SK-N-SH treated with all-trans-retinoic acid at 6 μM for 48 hours (cell line): ENCODE measurements around the gene ABCA10.

ENCODE experiments used
- ATAC-seq: fragments of 200-7000 bp; cut with Tn5 transposase; 3 replicates; pipeline ENCODE4 v1.9.1; 2020; ENCODE audit warnings: mild to moderate bottlenecking, moderate library complexity
- ARNTL ChIP-seq: fragments of 450-650 bp; formaldehyde crosslinking; IDR thresholded peaks from 2 replicates; pipeline ENCODE4 v1.5.0; 2020; ENCODE audit warnings: low read depth, mild to moderate bottlenecking, moderate library complexity, borderline replicate concordance
- BACH2 ChIP-seq: fragments of 250-450 bp; sonication (Bioruptor Pico); IDR thresholded peaks from 2 replicates; pipeline ENCODE4 v1.9.0; 2021; ENCODE audit warnings: mild to moderate bottlenecking, borderline replicate concordance
- CSDC2 ChIP-seq: fragments of 250-450 bp; sonication (Bioruptor Pico); IDR thresholded peaks from 2 replicates; pipeline ENCODE4 v1.5.0; 2020; ENCODE audit warnings: mild to moderate bottlenecking, moderate library complexity
- ESRRG ChIP-seq: fragments of 250-450 bp; sonication (Bioruptor Pico); IDR thresholded peaks from 2 replicates; pipeline ENCODE4 v1.6.1; 2021; ENCODE audit warnings: mild to moderate bottlenecking
- GLIS3 ChIP-seq: fragments of 250-450 bp; sonication (Bioruptor Pico); IDR thresholded peaks from 2 replicates; pipeline ENCODE4 v1.5.0; 2020; ENCODE audit warnings: mild to moderate bottlenecking, moderate library complexity
- ISL1 ChIP-seq: fragments of 250-450 bp; sonication (Bioruptor Pico); IDR thresholded peaks from 2 replicates; pipeline ENCODE4 v2.1.2; 2022; ENCODE audit warnings: mild to moderate bottlenecking, moderate library complexity
- OSR1 ChIP-seq: fragments of 250-450 bp; sonication (Bioruptor Pico); IDR thresholded peaks from 2 replicates; pipeline ENCODE4 v1.8.0; 2022; ENCODE audit warnings: moderate library complexity, mild to moderate bottlenecking, inconsistent platforms
- PPARA ChIP-seq: fragments of 250-450 bp; sonication (Bioruptor Pico); IDR thresholded peaks from 2 replicates; pipeline ENCODE4 v1.5.0; 2020; ENCODE audit warnings: mild to moderate bottlenecking, borderline replicate concordance
- RARB ChIP-seq: fragments of 250-450 bp; sonication (Bioruptor Pico); IDR thresholded peaks from 2 replicates; pipeline ENCODE4 v1.8.0; 2021; ENCODE audit warnings: mild to moderate bottlenecking, moderate library complexity
- SNAI2 ChIP-seq: fragments of 250-450 bp; sonication (Bioruptor Pico); IDR thresholded peaks from 2 replicates; pipeline ENCODE4 v1.5.0; 2020; ENCODE audit warnings: mild to moderate bottlenecking, moderate library complexity
- TCF4 ChIP-seq: fragments of 250-450 bp; sonication (Bioruptor Pico); IDR thresholded peaks from 2 replicates; pipeline ENCODE4 v1.8.0; 2021; ENCODE audit warnings: mild to moderate bottlenecking, moderate library complexity, borderline replicate concordance
- TOX ChIP-seq: fragments of 250-450 bp; sonication (Bioruptor Pico); IDR thresholded peaks from 2 replicates; pipeline ENCODE4 v1.8.0; 2021; ENCODE audit warnings: mild to moderate bottlenecking, moderate library complexity, borderline replicate concordance
- ZC3H10 ChIP-seq: fragments of 250-450 bp; sonication (Bioruptor Pico); IDR thresholded peaks from 2 replicates; pipeline ENCODE4 v1.5.1; 2021; ENCODE audit warnings: mild to moderate bottlenecking, moderate library complexity
- ZFP3 ChIP-seq: fragments of 250-450 bp; sonication (Bioruptor Pico); IDR thresholded peaks from 2 replicates; pipeline ENCODE4 v1.5.0; 2020; ENCODE audit warnings: mild to moderate bottlenecking, moderate library complexity
- ZFP30 ChIP-seq: fragments of 450-650 bp; formaldehyde crosslinking; IDR thresholded peaks from 2 replicates; pipeline ENCODE4 v1.5.0; 2022; ENCODE audit warnings: mild to moderate bottlenecking, moderate library complexity
- ZNF565 ChIP-seq: fragments of 450-650 bp; formaldehyde crosslinking; conservative IDR thresholded peaks from 2 replicates; pipeline ENCODE4 v1.5.0; 2020; ENCODE audit warnings: low read depth, mild to moderate bottlenecking, moderate library complexity
- ZNF70 ChIP-seq: fragments of 450-650 bp; formaldehyde crosslinking; IDR thresholded peaks from 2 replicates; pipeline ENCODE4 v1.5.0; 2020; ENCODE audit warnings: mild to moderate bottlenecking, moderate library complexity
- ZNF8 ChIP-seq: fragments of 450-650 bp; formaldehyde crosslinking; IDR thresholded peaks from 2 replicates; pipeline ENCODE4 v1.5.0; 2020; ENCODE audit warnings: mild to moderate bottlenecking, moderate library complexity
- TF ChIP-seq, protein P1 (sequence below): fragments of 250-450 bp; sonication (Bioruptor Pico); IDR thresholded peaks from 2 replicates; pipeline ENCODE4 v1.5.1; 2021; ENCODE audit warnings: mild to moderate bottlenecking, moderate library complexity
- TF ChIP-seq, protein P2 (sequence below): fragments of 250-450 bp; sonication (Bioruptor Pico); IDR thresholded peaks from 2 replicates; pipeline ENCODE4 v1.8.0; 2021; ENCODE audit warnings: low read depth, mild to moderate bottlenecking, moderate library complexity, borderline replicate concordance
- TF ChIP-seq, protein P3 (sequence below): fragments of 250-450 bp; sonication (Bioruptor Pico); IDR thresholded peaks from 2 replicates; pipeline ENCODE4 v1.8.0; 2020; ENCODE audit warnings: mild to moderate bottlenecking, moderate library complexity, borderline replicate concordance
- TF ChIP-seq, protein P4 (sequence below): fragments of 250-450 bp; sonication (Bioruptor Pico); IDR thresholded peaks from 2 replicates; pipeline ENCODE4 v1.5.1; 2020; ENCODE audit warnings: low read depth, mild to moderate bottlenecking, moderate library complexity
- TF ChIP-seq, protein P5 (sequence below): fragments of 250-450 bp; sonication (Bioruptor Pico); IDR thresholded peaks from 2 replicates; pipeline ENCODE4 v1.5.0; 2020; ENCODE audit warnings: mild to moderate bottlenecking, moderate library complexity

The ABCA10 gene

DNA sequence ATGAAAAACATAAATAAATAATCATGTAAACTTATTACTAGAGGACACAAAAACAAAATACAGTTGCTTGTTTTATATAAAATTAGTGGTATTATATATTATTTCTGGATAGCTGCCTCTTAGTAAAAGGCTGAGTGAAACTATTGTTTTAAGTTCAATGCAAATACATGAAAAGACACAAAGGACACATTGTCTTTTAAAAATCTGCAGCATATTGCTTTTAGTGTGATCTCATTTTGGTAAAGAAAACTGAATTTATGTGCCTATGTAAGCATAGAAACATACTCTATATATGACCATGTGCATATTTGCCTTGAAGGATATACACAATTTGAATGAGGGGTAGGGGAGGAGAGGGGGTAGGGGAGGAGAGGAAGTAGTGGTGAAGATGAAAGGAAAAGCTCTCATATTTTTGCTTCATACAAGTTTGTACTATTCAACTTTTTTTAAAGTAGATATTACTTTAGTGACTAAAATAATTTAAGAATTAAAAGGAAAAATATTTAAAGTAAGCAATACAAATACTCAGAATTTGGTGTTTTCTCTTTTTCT, 5.8 kb downstream of the ABCA10 start:
- no peak for ATAC-seq
- no peak for TF ChIP-seq TCF4 (CRISPR knock-in tag)
- no peak for TF ChIP-seq ISL1 (CRISPR knock-in tag)
- no peak for TF ChIP-seq ZC3H10
- no peak for TF ChIP-seq SNAI2
- no peak for TF ChIP-seq ZNF70 (CRISPR knock-in tag)
- TF ChIP-seq ARNTL (CRISPR knock-in tag) = no peak
- TF ChIP-seq, protein P1, sequence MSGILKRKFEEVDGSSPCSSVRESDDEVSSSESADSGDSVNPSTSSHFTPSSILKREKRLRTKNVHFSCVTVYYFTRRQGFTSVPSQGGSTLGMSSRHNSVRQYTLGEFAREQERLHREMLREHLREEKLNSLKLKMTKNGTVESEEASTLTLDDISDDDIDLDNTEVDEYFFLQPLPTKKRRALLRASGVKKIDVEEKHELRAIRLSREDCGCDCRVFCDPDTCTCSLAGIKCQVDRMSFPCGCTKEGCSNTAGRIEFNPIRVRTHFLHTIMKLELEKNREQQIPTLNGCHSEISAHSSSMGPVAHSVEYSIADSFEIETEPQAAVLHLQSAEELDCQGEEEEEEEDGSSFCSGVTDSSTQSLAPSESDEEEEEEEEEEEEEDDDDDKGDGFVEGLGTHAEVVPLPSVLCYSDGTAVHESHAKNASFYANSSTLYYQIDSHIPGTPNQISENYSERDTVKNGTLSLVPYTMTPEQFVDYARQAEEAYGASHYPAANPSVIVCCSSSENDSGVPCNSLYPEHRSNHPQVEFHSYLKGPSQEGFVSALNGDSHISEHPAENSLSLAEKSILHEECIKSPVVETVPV (CRISPR knock-in tag) = no peak
- no peak for TF ChIP-seq BACH2 (CRISPR knock-in tag)
- TF ChIP-seq OSR1 = no peak
- TF ChIP-seq GLIS3 = no peak
- no peak for TF ChIP-seq ZFP3
- TF ChIP-seq ZNF565 (CRISPR knock-in tag) = no peak
- TF ChIP-seq ESRRG (CRISPR knock-in tag) = no peak
- TF ChIP-seq RARB = no peak
- TF ChIP-seq PPARA (CRISPR knock-in tag) = no peak

DNA sequence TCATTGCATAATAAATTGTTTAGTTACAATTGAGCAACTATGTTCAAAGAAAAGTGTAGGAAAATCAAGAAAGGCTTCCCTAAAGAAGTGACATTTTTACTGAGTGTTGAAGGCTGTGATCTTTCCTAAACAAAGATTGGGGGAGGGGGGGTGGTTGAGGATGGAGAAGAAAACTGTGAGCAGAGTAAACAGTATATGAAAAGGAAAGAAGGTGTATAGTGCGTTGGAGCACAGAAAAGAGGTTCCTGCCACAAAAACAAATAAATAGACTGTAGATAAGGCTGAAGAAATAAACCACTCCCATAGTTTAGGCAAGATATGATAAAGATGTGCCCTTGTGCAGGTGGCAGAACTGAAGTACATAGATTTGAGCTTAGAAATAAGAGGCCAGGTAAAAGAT, 8.5 kb downstream of the ABCA10 start:
- ATAC-seq = no peak
- TF ChIP-seq ZNF8 (no peak), ZFP3 (no peak), RARB (no peak), ISL1 (CRISPR knock-in tag) (no peak)
- TF ChIP-seq, protein P2, sequence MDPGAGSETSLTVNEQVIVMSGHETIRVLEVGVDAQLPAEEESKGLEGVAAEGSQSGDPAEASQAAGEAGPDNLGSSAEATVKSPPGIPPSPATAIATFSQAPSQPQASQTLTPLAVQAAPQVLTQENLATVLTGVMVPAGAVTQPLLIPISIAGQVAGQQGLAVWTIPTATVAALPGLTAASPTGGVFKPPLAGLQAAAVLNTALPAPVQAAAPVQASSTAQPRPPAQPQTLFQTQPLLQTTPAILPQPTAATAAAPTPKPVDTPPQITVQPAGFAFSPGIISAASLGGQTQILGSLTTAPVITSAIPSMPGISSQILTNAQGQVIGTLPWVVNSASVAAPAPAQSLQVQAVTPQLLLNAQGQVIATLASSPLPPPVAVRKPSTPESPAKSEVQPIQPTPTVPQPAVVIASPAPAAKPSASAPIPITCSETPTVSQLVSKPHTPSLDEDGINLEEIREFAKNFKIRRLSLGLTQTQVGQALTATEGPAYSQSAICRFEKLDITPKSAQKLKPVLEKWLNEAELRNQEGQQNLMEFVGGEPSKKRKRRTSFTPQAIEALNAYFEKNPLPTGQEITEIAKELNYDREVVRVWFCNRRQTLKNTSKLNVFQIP (CRISPR knock-in tag) = no peak
- TF ChIP-seq, all 23 proteins: peak for 0

DNA sequence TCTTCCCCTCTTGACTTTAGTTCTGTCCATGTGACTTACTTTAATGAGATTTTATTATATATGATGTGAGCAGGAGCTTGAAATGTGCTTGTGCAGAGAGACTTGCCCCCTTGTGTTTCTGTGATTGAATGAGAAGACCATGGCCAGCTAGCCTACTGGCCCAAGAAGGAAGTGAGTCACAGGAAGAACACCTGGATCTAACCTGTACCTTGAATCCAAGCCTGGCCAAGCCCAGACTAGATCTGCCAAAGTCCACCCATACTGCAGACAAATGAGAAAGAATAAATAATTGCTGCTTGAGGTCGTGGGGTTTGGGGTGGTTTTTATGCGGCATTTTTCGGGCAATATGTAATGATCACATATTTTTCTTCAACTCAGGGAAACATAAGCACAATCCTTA, 9.6 kb downstream of the ABCA10 start:
- TF ChIP-seq TOX (no peak), ZNF8 (no peak), ZFP3 (no peak), OSR1 (no peak), PPARA (CRISPR knock-in tag) (no peak), SNAI2 (no peak)
- TF ChIP-seq, protein P3, sequence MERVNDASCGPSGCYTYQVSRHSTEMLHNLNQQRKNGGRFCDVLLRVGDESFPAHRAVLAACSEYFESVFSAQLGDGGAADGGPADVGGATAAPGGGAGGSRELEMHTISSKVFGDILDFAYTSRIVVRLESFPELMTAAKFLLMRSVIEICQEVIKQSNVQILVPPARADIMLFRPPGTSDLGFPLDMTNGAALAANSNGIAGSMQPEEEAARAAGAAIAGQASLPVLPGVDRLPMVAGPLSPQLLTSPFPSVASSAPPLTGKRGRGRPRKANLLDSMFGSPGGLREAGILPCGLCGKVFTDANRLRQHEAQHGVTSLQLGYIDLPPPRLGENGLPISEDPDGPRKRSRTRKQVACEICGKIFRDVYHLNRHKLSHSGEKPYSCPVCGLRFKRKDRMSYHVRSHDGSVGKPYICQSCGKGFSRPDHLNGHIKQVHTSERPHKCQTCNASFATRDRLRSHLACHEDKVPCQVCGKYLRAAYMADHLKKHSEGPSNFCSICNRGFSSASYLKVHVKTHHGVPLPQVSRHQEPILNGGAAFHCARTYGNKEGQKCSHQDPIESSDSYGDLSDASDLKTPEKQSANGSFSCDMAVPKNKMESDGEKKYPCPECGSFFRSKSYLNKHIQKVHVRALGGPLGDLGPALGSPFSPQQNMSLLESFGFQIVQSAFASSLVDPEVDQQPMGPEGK (CRISPR knock-in tag) = no peak
- no peak for ATAC-seq

DNA sequence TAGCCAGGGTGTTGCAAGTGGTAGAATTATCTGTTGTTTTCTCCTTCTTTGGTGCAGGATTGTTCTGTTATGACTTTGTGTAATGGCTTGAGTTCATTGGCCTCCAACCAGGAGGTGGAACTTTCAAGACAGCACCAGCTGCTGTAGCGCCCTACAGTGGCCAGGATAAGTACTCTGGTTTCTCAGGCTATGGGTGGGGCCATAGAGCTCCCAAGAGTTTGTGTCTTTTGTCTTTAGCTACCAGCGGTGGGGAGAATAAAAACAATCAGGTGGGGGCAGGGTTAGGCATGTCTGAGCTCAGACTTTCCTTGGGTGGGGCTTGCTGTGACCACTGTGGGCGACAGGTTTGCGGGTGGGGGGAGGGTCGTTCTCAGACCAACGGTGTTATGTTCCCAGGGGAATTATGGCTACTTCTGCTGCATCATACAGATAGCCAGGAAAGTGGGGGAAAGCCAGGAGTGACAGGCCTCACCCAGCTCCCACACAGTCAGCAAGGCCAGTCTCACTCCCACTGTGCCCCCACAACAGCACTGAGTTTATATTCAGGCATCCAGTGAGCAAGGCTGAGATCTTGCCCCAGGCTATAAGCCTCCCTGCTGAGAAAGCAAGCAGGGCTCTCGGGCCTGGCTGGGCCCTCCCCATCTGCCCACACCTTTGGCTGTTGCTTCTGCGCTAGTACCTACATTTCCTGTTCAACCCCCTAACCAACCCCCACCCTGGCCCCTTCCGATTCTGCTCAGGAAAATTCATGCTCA, 15.4 kb downstream of the ABCA10 start:
- no peak for ATAC-seq
- TF ChIP-seq SNAI2 (no peak), OSR1 (no peak), ZNF565 (CRISPR knock-in tag) (no peak), CSDC2 (CRISPR knock-in tag) (no peak), ZFP30 (CRISPR knock-in tag) (no peak), ZC3H10 (no peak), ZFP3 (no peak), PPARA (CRISPR knock-in tag) (no peak), ARNTL (CRISPR knock-in tag) (no peak), TCF4 (CRISPR knock-in tag) (no peak), GLIS3 (no peak), ESRRG (CRISPR knock-in tag) (no peak), ZNF8 (no peak)
- TF ChIP-seq, protein P4, sequence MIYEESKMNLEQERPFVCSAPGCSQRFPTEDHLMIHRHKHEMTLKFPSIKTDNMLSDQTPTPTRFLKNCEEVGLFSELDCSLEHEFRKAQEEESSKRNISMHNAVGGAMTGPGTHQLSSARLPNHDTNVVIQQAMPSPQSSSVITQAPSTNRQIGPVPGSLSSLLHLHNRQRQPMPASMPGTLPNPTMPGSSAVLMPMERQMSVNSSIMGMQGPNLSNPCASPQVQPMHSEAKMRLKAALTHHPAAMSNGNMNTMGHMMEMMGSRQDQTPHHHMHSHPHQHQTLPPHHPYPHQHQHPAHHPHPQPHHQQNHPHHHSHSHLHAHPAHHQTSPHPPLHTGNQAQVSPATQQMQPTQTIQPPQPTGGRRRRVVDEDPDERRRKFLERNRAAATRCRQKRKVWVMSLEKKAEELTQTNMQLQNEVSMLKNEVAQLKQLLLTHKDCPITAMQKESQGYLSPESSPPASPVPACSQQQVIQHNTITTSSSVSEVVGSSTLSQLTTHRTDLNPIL (CRISPR knock-in tag) = no peak
- TF ChIP-seq, protein P5, sequence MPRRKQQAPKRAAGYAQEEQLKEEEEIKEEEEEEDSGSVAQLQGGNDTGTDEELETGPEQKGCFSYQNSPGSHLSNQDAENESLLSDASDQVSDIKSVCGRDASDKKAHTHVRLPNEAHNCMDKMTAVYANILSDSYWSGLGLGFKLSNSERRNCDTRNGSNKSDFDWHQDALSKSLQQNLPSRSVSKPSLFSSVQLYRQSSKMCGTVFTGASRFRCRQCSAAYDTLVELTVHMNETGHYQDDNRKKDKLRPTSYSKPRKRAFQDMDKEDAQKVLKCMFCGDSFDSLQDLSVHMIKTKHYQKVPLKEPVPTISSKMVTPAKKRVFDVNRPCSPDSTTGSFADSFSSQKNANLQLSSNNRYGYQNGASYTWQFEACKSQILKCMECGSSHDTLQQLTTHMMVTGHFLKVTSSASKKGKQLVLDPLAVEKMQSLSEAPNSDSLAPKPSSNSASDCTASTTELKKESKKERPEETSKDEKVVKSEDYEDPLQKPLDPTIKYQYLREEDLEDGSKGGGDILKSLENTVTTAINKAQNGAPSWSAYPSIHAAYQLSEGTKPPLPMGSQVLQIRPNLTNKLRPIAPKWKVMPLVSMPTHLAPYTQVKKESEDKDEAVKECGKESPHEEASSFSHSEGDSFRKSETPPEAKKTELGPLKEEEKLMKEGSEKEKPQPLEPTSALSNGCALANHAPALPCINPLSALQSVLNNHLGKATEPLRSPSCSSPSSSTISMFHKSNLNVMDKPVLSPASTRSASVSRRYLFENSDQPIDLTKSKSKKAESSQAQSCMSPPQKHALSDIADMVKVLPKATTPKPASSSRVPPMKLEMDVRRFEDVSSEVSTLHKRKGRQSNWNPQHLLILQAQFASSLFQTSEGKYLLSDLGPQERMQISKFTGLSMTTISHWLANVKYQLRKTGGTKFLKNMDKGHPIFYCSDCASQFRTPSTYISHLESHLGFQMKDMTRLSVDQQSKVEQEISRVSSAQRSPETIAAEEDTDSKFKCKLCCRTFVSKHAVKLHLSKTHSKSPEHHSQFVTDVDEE (CRISPR knock-in tag) = no peak
- TF ChIP-seq, protein P3 (CRISPR knock-in tag) = no peak
